Activated CD4-positive, CD25-positive, alpha-beta regulatory T cell (primary cell): Measurements from ENCODE around the gene LINGO4.

Experiments used
- DNase-seq, 4 experiments: peaks; one replicate each; lab custom pipeline; 2025; lab: John Stamatoyannopoulos, UW

LINGO4 gene, protein sequence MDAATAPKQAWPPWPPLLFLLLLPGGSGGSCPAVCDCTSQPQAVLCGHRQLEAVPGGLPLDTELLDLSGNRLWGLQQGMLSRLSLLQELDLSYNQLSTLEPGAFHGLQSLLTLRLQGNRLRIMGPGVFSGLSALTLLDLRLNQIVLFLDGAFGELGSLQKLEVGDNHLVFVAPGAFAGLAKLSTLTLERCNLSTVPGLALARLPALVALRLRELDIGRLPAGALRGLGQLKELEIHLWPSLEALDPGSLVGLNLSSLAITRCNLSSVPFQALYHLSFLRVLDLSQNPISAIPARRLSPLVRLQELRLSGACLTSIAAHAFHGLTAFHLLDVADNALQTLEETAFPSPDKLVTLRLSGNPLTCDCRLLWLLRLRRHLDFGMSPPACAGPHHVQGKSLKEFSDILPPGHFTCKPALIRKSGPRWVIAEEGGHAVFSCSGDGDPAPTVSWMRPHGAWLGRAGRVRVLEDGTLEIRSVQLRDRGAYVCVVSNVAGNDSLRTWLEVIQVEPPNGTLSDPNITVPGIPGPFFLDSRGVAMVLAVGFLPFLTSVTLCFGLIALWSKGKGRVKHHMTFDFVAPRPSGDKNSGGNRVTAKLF

DNA sequence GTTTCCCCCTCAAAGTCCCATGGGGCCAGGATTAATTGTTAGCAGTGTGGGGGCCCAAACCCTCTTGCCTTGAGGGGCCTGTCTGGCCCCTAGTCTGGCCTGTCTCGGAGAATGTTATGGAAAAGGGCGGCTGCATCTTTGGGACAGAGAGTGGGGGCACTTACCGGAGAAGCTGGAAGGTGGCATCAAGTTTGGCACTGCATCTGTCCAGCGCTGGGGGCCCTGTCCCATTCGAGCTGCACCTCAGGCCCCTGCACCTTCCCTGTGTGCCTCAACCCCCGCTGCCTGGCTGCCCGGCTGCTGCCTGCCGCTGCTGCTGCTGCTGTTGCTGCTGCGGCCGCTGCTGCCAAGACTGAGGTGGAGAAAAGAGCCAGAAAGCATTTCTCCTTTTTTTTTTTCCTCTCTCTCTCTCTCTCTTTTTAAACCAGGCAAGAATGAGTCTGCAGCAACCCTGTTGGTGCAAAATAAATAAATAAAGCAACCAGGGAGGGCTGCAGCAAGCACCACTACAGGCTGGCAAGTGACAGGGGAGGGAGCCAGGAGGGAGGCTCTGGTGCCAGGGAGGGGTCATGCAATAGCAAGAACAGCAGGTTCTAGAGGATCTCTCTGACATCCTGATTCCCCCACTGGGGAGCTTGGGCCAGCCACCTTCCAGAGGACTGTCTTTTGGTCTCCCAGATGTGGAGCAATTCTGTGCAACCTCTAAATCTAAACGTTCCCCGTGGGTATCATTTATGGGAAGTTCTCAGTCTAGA lies at the start of gene LINGO4:
TSS of gene LINGO4 (minus strand) at position 354 of the 755 bp plus-strand sequence. CDS start 2,715 bp downstream, outside the sequence.
- no peak for DNase-seq

DNA sequence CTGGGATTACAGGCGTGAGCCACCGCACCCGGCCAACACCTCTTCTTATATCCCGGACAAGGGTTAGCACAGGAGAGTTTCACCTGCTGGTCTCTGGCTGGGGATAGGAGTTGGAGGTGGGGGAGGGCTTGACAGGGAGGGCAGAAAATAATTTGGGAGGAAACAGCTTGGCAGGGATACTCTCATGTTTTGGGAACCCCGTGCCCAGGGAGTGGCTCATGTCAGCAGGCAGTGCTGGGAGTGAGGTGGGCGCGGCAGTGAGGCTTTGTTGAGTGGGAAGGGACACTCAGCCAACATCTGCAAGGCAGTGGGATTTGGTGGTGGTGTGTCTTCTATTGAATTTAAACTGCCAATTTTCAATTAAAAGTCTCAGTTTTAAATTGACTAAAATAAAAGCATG lies 49.4 kb upstream of the LINGO4 start:
- no peak for DNase-seq

DNA sequence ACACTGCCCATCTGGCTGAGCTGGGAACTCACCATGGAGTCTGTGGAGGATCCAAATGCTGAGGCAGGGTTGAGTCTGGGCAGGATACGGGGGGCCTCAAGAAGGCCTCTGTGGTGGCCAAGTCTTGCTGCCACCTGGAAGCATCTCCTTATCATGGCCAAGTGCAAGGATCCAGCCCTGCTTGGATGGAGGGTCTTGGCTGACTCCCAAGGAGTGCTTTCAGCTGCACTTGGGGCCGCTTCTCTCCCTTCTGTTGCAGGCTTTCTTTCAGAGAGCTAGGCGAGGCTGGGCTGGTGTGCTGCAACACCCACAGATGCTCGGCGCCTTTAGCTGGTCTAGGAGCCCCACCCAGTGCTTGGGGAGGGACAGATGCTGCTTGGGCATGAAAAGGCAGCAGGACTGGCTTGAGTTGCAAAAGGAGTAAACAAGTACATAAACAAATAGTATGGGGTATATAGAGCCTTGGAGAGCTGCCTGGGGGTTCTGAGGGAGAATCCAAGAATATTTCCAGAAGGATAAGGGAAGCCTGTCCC lies 48.3 kb upstream of the LINGO4 start, which contains the start of gene THEM5:
TSS of gene THEM5 (minus strand) at position 302 of the 533 bp plus-strand sequence. CDS start at position 155, 147 bp downstream.
- DNase-seq: no peak

DNA sequence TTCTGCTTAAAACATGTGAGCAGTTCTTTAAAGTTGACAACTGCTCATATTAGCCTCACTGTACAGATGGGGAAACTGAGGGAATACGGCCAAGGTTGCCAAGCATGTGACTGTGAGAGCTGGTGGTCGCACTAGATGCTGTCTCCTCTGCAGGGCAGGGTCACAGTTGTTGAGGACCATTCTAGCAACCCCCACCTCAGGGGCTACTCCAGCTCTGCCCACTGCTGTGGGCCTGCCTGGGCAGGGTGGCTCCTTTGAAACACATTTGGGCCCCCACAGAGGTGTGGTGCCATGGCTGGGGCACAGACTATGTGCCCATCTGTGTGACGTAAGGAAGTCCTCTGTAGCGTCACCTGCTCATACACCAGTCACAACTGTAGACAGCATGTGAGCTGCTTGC lies 47.5 kb upstream of the LINGO4 start:
- DNase-seq: no peak

DNA sequence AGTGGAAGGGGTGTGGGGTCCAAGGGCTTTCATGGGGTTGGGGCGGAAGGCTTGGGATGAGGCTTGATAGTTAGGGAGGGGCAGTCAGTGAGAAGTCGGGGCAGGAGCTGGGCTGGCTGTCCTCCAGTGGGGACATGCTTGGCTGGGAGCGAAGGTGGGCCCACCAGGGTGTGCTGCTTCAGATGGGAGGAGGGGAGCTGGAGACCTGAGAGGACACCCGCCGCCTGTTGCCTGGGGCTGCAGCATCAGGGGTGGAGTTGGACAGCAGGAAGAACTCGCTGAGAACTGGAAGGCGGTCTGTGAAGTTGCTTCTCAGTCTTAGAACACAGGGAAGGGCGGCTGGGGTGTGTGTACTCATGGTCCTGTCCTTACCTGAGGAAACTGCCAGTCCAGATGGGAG lies 46.7 kb upstream of the LINGO4 start:
- DNase-seq: no peak

DNA sequence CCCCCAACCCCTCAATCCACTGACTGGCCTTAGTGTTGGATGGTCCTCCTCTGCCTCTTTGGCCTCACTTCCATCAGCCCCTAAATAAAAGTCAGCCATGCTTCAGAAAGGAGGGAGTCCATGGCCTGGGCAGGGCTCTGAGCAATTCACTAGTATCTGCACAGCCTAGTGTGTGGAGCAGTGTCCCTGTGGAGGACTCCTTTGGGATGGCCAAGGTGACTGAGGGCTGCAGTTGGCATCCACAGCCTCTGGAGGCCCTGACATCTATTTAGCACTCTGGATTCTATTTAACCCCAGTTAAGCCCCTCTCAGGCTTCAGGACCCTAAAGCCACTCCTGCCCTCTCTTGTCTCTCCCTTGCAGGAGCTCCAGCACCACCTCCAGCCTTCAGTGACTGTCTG lies 44.7 kb upstream of the LINGO4 start:
- no peak for DNase-seq

DNA sequence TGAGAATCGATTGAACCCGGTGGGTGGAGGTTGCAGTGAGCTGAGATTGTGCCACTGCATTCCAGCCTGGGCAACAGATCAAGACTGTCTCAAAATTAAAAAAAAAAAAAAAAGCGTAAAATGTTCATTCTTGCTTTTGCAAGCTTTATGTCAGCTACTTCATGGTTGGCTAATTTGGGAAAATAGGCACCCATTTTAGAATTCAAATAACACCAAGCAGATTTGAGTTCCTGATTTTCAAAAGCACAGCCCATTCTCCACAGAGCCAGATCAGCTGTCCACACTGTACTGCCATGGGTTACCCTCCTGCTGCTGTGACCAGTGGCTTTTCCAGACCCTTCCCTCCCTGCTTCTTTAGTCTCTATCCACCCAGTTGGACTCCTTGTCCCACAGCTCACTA lies 43.9 kb upstream of the LINGO4 start:
- DNase-seq: no peak

DNA sequence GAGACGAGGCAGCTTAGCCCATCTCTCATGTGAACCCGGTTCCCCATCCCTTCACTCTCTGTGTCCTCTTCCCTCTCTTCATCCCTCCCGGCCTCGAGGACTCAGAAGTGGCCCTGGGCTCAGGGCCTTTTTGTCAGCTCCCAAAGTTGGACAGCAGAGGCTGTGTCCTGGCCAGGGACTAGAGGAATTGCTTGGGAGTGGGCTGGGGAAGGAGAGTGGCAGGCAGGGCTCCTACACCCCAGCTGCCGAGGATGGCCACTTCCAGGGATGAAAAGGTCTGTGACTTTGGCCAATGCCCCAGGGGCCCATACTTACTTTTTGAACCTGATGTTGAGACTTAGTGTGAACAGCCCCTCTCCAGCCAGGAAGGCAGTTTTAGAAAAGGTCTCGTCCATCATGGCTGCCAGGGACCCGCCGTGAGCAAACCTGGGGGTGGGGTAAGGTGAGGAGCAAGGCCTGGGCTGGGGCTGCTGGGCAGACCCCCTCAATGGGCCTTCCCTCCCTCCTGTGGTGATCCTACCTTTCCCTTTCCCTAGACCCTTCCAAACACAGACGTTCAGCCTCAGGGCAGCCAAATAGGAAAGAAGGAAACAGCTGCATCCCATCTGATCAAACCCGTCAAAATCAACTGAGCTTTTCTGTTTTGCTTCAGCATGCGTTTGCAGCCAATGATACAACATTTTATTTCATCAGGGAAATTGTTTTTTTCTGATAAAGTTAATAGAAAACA lies 42.8 kb upstream of the LINGO4 start:
- no peak for DNase-seq

DNA sequence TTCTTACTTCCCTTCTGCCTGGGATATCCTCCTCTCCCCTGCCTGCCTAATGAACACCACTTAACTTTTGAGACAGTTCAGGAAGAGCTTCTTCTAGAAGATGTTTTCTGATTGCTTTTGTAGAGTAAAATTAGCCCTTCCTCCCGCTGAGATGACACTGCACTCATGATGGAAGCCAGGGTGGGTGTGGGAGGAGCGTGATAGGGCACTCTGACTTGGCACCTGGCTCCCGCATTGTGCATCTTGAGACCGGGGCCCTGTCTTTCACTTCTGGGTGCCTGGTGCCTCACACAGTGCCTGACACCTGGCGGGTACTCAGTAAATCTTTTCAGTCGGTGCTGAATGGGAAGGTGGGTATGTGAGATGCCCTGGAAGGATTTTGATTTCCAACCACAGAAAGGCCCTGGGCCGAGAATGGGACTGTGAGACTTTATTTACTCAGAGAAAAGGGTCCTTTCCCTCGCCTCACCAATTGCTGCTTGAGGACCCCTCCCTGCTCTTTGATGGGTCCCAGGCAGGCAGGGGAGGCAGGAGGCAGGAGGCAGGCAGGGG lies 41.5 kb upstream of the LINGO4 start:
- no peak for DNase-seq

DNA sequence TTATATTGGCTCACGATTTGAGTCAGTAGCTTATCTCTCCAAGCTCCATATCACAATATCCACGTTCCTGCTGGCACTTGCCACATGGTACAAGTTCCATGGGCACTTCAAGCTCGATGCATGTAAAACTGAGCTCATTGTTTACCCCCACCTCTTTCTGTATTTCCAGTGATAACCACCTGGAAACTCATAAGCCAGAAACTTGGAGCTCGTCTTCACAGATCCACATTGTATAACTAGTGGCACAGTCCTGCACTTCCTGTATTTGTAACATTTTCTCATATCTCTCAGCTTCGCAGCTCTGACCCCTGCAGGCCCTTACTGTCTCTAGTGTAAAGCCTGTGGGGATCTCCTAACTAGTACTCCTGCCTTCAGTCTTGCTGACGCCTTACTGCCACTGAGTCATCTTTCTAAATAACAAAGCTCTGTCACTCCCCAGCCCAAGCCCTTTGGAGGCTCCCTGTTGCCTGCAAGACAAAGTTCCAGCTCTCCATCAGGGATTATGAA lies 40.9 kb upstream of the LINGO4 start:
- DNase-seq: no peak

DNA sequence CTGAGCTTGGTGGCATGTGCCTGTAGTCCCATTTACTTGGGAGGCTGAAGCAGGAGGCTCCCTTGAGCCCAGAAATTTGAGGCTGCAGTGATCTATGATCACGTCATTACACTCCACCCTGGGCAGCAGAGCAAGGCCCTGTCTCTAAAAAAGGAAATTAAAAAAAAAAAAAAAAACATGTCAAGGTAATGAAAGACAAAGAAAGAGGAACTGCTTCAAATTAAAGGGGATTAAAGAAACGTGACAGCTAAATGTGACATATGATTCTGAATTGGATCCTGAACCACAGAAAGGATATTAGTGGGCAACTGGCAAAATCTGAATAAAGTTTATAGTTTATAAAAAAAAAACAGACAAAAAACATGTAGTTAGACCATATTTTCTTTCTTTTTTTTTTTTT lies 38.2 kb upstream of the LINGO4 start:
- no peak for DNase-seq

DNA sequence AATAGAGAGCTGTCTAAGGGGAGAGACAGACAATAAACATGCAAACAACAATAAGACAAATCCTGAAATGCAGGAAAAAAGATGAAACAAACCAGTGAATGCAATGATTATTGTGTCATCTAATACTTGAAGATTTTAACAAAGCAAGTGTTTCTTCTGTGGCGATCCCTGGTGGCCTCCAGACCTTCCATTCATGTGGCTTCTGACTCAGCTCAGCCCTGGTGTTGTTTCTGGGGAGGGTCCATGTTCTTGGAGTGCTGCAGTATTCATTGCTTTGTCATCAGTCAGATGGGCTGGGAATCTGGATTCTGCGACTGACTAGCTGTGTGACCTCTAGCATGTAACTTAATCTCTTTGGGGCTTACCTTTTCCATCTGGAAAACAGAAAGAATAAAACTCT lies 35.9 kb upstream of the LINGO4 start:
- no peak for DNase-seq

DNA sequence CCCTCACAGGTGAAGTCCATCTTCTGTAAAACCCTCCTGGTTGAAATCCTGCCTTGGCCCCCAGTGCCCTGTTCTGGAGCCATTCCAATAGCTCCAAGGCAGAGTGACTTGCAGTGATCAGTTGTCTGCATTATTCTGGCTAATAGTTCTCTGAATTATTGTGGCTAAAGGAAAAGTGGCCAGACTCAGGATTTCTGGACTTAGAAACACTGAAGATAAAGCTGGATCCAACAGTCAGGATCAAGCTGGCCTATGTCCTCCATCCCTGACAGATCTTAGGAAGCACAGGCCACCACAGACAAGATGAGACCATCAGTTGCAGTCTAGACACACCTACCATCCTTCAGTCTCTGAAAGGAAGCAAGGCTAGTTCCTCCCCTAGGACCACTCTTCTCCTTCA lies 35.2 kb upstream of the LINGO4 start:
- DNase-seq: no peak

DNA sequence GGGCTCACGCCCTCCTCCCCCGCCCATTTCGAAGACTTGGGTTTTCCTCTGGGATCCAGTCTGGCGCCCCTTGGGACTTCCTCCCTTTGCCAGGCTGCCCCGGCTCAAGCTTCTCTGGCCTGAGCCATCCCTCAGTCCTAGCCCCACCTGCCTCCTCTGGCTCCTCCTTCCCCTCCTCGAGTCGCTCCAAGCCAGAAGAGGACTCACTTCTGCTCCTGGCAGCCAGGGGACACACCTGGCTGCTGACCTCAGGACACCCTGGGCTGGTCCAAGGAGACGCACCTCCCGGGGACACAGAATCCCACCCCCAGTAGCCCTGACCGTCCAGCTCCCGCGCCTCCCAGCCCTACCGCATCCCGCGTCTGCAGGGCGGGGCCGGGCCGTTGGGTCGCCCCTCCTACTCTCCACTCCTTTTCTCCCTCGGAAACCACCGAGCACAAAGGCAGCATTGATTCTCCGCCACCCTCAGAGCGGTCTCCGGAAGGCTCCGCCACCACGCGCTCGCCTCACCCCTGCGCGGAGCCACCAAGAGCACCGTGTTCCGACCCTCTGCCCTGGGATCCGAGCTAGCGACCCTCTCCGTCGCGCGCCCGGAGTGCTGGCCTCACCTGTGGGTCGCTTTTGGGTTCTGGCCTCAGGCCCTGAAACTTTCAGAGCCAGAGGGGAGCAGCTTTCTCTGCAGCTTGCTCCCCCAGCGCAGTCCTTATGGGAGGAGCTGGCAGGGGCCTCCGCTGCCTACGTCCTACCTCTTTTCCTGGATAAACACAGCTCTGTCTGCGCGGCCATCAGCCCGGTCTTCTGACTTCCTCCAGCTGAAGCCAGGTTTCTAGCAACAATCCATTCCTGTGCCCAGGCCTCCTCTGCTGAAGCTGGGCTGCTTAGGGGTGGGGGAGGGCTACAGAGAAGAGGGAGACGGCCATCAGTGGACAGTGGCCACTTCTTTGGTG lies 34.5 kb upstream of the LINGO4 start, which contains the start of gene C2CD4D:
TSS of gene C2CD4D (minus strand) at position 364 of the 947 bp plus-strand sequence. CDS start 831 bp downstream, outside the sequence.
- peak; percentile 27 to 51 (median 46) for DNase-seq

DNA sequence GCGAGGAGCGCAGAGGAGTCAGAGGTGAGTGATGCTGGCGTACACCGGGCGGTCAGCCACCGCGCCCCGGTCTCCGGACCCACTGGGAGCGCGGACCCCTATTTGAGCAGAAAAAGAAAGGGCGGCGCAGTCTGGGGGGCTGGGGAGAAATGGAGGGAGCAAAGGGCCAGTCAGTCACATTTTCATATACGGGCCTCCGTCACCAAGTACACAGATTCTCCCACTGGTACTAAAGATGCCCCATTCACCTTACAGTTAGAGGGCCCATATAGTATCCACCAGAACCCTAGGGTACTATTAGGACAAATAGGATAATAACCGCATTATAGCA lies 33.8 kb upstream of the LINGO4 start:
- DNase-seq: no peak

DNA sequence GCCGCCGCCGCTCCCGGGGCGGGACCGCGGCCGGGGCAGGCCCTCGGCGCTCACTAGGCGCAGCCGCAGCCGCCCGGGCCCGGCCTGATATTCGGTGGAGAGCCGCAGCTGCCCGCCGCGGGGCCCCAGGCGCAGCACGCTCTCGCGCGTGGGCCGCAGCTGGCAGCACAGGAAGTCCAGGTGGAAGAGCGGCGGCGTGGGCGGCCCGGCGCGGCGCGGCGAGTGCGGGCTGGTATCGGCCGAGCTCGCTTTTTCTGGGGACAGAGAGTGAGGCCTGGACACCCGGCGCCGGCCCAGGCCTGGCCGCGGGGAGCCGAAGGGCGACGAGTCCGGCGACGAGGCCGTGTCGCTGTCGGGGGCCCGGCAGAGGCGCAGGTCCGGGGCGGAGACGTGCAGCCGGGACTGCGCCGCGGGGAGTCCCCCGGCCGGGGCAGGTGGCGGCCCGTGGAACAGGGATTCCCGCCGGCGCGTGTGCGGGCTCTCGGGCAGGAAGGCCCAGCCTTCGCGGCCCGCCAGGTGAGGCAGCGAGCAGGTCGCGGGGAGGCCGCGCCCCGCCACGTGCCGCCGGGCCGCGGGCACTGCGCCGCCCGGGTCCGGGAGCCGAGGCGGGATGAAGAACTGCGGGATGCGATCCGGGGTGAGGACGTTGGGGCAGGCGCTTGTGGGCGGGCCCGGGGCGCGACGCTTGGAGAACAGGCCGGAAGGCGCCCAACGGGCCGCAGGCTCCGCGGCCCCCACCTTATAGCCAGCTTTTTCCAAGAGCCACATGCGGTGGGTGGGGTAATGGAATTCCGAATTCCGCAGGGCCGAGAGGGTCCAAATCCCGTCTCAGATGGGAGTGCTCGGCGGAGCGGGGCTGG lies 33.2 kb upstream of the LINGO4 start:
- no peak for DNase-seq

DNA sequence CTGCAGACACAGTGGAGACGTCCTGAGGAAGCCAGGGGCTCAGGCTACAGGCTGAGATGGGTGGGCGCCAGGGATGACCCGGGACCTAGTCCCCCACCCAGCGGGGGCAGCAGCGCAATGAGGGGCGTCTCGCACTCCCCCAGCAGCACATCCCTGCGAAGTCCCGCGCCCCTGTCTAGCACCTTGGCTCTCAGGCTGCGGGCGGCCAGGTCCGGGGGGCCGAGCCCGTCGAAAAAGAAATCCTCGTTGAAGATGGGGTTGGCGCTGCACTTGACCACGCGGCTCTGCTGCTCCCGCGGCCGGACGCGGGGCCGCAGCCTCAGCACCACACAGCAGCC lies 32.6 kb upstream of the LINGO4 start:
- no peak for DNase-seq

DNA sequence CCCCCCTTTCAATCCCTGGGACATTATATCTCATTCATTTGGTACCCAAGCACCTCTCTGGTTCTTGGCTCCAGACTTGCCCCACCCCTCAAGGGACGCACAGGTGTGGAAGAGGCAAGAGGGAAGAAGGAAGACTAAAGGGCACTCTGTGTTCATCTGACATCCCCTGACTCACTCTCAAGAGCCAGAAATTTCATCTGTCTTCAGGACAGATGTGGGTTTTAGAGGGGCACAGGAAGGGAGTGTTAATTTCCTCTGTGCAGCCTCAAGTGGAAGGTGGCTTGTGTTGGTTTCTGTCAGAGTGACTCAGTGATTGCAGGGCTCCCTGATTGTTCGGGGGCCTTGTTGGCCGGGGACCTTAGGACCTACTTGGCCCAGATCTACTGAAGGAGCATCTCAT lies 32.0 kb upstream of the LINGO4 start:
- DNase-seq: no peak

DNA sequence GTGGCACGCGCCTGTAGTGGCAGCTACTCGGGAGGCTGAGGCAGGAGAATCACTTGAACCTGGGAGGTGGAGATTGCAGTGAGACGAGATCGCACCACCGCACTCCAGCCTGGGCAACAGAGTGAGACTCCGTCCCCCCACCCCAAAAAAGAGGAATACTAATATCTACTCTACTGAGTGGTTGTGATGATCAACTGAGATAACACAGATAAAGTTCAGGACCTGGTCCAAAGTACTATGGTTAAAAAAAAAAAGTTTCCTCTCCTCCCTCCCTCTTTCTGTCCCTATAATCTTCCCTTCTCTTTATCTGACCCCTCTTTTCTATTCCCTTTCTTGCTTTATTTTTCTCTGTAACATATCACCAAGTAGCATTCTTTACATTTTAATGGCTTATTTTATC lies 30.4 kb upstream of the LINGO4 start:
- DNase-seq: no peak
